Neuronal stem cell (in vitro differentiated cells): Measurements from ENCODE around the gene USP53.
"Not testable (repeated sequence)": the region's sequence is repeated elsewhere in the genome, so short reads cannot be mapped to it uniquely, and the experiment has no call there.

Experiments used
- DNase-seq: peaks from one replicate; pipeline ENCODE4 v3.0.0-alpha.2; 2013; ENCODE audit warnings: low spot score
- H2AFZ ChIP-seq: one replicate; pipeline ENCODE4 v1.6.1; 2013; ENCODE audit warnings: mild to moderate bottlenecking, low read length, inconsistent platforms
- H2AK5ac ChIP-seq: 2 replicates; pipeline ENCODE4 v1.6.1; 2013; ENCODE audit warnings: low read depth, mild to moderate bottlenecking, inconsistent platforms, low read length, moderate library complexity, mixed read lengths
- H2BK120ac ChIP-seq: 2 replicates; pipeline ENCODE4 v1.6.1; 2013; ENCODE audit warnings: low read depth, mild to moderate bottlenecking, inconsistent platforms, low read length, moderate library complexity, mixed read lengths
- H2BK12ac ChIP-seq: one replicate; pipeline ENCODE4 v1.6.1; 2013; ENCODE audit warnings: low read length, inconsistent platforms
- H2BK15ac ChIP-seq: 2 replicates; pipeline ENCODE4 v1.6.1; 2013; ENCODE audit warnings: mild to moderate bottlenecking, low read length, inconsistent platforms, mixed read lengths
- H2BK5ac ChIP-seq: one replicate; pipeline ENCODE4 v1.6.1; 2013; ENCODE audit warnings: inconsistent platforms, mild to moderate bottlenecking, low read length, moderate library complexity
- H3K14ac ChIP-seq: one replicate; pipeline ENCODE4 v1.6.1; 2013; ENCODE audit warnings: low read length, inconsistent platforms
- H3K18ac ChIP-seq: 2 replicates; pipeline ENCODE4 v1.6.1; 2013; ENCODE audit warnings: low read length, inconsistent platforms
- H3K23ac ChIP-seq: 2 replicates; pipeline ENCODE4 v1.6.1; 2013; ENCODE audit warnings: low read depth, mild to moderate bottlenecking, mixed read lengths, low read length, inconsistent platforms; ENCODE audit not compliant: poor library complexity
- H3K27ac ChIP-seq: replicated peaks from 3 replicates; pipeline ENCODE4 v1.5.1; 2013; ENCODE audit warnings: low read length, inconsistent platforms
- H3K27me3 ChIP-seq, 3 experiments: 2 replicates each; pipeline ENCODE4 v1.6.1; 2013; ENCODE audit warnings: low read length in 3 of 3, mild to moderate bottlenecking in 2 of 3, inconsistent platforms in 1 of 3, low read depth in 1 of 3, mixed read lengths in 1 of 3, moderate library complexity in 1 of 3; ENCODE audit not compliant: control insufficient read depth in 3 of 3, insufficient read depth in 3 of 3
- H3K36me3 ChIP-seq, 2 donors: replicated peaks in 1 of 2; 2 replicates each; pipeline ENCODE4 v1.6.1; 2013; ENCODE audit warnings: low read length in 2 of 2; ENCODE audit not compliant: control insufficient read depth in 2 of 2, insufficient read depth in 2 of 2
- H3K4ac ChIP-seq: 2 replicates; pipeline ENCODE4 v1.6.1; 2013; ENCODE audit warnings: inconsistent platforms, mild to moderate bottlenecking, low read length, moderate library complexity
- H3K4me1 ChIP-seq, 2 donors: 1 replicate in 1 of 2; 2 replicates in 1 of 2; pipeline ENCODE4 v1.6.1; 2013; ENCODE audit warnings: low read length in 2 of 2, low read depth in 1 of 2; ENCODE audit not compliant: control insufficient read depth in 2 of 2, insufficient read depth in 1 of 2
- H3K4me2 ChIP-seq: one replicate; pipeline ENCODE4 v1.6.1; 2013; ENCODE audit warnings: mild to moderate bottlenecking, low read length, inconsistent platforms; ENCODE audit not compliant: insufficient read depth, poor library complexity, severe bottlenecking
- H3K4me3 ChIP-seq, 2 donors: 2 replicates each; pipeline ENCODE4 v1.5.1; 2013; ENCODE audit warnings: low read length in 2 of 2, mild to moderate bottlenecking in 2 of 2, inconsistent platforms in 1 of 2, moderate library complexity in 1 of 2
- H3K79me1 ChIP-seq: one replicate; pipeline ENCODE4 v1.6.1; 2013; ENCODE audit warnings: low read depth, mild to moderate bottlenecking, inconsistent platforms, low read length, moderate library complexity
- H3K9ac ChIP-seq: one replicate; pipeline ENCODE4 v1.6.1; 2013; ENCODE audit warnings: mild to moderate bottlenecking, low read depth, low read length, inconsistent platforms; ENCODE audit not compliant: poor library complexity
- H3K9me3 ChIP-seq, 2 donors: replicated peaks in 1 of 2; 2 replicates each; pipeline versions ENCODE3 to v1.6.1; 2013; ENCODE audit warnings: low read length in 2 of 2, mild to moderate bottlenecking in 2 of 2, inconsistent platforms in 1 of 2, low read depth in 1 of 2, mixed read lengths in 1 of 2, moderate library complexity in 1 of 2; ENCODE audit not compliant: control insufficient read depth in 2 of 2, insufficient read depth in 1 of 2
- H4K8ac ChIP-seq: one replicate; pipeline ENCODE4 v1.6.1; 2013; ENCODE audit warnings: low read depth, mild to moderate bottlenecking, inconsistent platforms, low read length, moderate library complexity
- H4K91ac ChIP-seq: one replicate; pipeline ENCODE4 v1.6.1; 2013; ENCODE audit warnings: low read length, low read depth, mild to moderate bottlenecking, inconsistent platforms; ENCODE audit not compliant: poor library complexity
- WGBS, 2 donors: extraction: QIAGEN DNeasy Blood & Tissue Kit; methylation state at CpG; one replicate each; pipeline ENCODE4 v1.1.7; 2013; ENCODE audit warnings: missing lambda C conversion rate in 2 of 2, mixed read lengths in 1 of 2; ENCODE audit not compliant: insufficient read length in 2 of 2, insufficient replicate concordance in 1 of 2; ENCODE audit errors: extremely low coverage in 2 of 2; 5-methylcytosine and 5-hydroxymethylcytosine counted together

Gene USP53

GRCh38 chr4:119244344-119244743 is 31.8 kb downstream of the USP53 start:
- Histone ChIP-seq H3K9me3 (no peaks in the 10 kb centered on the region), H3K4me1 (no peaks in the 10 kb centered on the region), H2AK5ac (no peak overlapping the region), H3K18ac (no peak overlapping the region), H3K27me3 (no peaks in the 10 kb centered on the region), H3K36me3 (no peaks in the 10 kb centered on the region), H3K4me3 (no peak overlapping the region), H3K9ac (no peak overlapping the region), H3K27ac (no peak overlapping the region), H2BK5ac (no peak overlapping the region), H3K23ac (no peak overlapping the region), H2AFZ (no peak overlapping the region), H2BK15ac (no peak overlapping the region), H2BK12ac (no peak overlapping the region), H3K4ac (no peak overlapping the region), H4K91ac (no peak overlapping the region), H3K79me1 (no peaks in the 10 kb centered on the region), H4K8ac (no peak overlapping the region), H3K14ac (no peak overlapping the region), H3K4me2 (no peak overlapping the region), H2BK120ac (no peak overlapping the region)
- WGBS, 2 donors, result no CpG with 5 or more reads among the region's 3 CpGs
- no peak for DNase-seq

- Histone ChIP-seq H3K79me1 (no peaks in the 10 kb centered on the region), H2BK5ac (no peak overlapping the region), H4K91ac (no peak overlapping the region), H3K27ac (no peak overlapping the region), H2BK15ac (no peak overlapping the region), H2BK120ac (no peak overlapping the region), H3K18ac (no peak overlapping the region), H4K8ac (no peak overlapping the region), H2BK12ac (no peak overlapping the region), H3K4me1 (no peaks in the 10 kb centered on the region), H3K36me3 (no peaks in the 10 kb centered on the region), H3K4me2 (no peak overlapping the region), H3K27me3 (no peaks in the 10 kb centered on the region), H2AFZ (no peak overlapping the region), H3K4ac (no peak overlapping the region), H2AK5ac (no peak overlapping the region), H3K23ac (no peak overlapping the region), H3K9ac (no peak overlapping the region), H3K4me3 (no peak overlapping the region), H3K14ac (no peak overlapping the region), H3K9me3 (no peaks in the 10 kb centered on the region)
- no peak for DNase-seq
Measured at GRCh38 chr4:119244832-119245231, 32.3 kb downstream of the USP53 start.

DNA sequence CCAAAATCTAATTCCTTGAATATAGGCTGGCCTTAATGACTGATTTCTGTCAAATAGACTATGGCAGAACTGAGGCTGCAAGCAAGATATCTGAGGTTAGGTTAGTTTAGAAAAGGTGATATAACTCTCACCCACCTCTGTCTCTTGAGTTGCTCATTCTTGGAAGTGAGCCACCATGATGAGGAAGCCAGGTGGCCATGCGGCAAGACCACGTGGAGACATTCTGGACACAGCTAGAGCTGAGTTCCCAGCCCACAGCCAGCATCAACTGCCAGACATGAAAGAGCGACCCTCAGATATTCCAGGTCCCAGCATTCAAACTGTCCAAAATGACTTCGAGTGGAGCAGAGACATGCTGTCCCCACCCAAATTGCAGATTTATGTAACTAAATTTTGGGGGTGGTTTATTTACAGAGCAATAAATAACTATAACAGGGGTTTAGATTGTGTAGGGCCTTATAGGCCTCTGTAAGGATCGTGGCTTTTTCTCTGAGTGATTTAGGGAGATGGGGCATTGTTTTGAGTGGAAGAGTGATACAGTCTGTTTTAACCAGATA is 33.7 kb downstream of the USP53 start:
- H4K8ac ChIP-seq, result no peak overlapping the region
- no peak overlapping the region for H3K23ac ChIP-seq
- no peaks in the 10 kb centered on the region for H3K9me3 ChIP-seq
- WGBS, 2 donors, result no CpG with 5 or more reads among the region's 5 CpGs
- H3K4me3 ChIP-seq, result no peak overlapping the region
- H2BK12ac ChIP-seq, result no peak overlapping the region
- no peak overlapping the region for H3K4me2 ChIP-seq
- H3K27ac ChIP-seq, result no peak overlapping the region
- H3K14ac ChIP-seq, result no peak overlapping the region
- no peaks in the 10 kb centered on the region for H3K79me1 ChIP-seq
- no peak overlapping the region for H3K18ac ChIP-seq
- H2BK5ac ChIP-seq, result no peak overlapping the region
- no peak overlapping the region for H2BK15ac ChIP-seq
- no peaks in the 10 kb centered on the region for H3K4me1 ChIP-seq
- no peak overlapping the region for H2AK5ac ChIP-seq
- no peak for DNase-seq
- no peaks in the 10 kb centered on the region for H3K27me3 ChIP-seq
- no peak overlapping the region for H4K91ac ChIP-seq
- no peaks in the 10 kb centered on the region for H3K36me3 ChIP-seq
- H3K9ac ChIP-seq, result no peak overlapping the region
- H2AFZ ChIP-seq, result no peak overlapping the region
- H2BK120ac ChIP-seq, result no peak overlapping the region
- H3K4ac ChIP-seq, result no peak overlapping the region

DNA sequence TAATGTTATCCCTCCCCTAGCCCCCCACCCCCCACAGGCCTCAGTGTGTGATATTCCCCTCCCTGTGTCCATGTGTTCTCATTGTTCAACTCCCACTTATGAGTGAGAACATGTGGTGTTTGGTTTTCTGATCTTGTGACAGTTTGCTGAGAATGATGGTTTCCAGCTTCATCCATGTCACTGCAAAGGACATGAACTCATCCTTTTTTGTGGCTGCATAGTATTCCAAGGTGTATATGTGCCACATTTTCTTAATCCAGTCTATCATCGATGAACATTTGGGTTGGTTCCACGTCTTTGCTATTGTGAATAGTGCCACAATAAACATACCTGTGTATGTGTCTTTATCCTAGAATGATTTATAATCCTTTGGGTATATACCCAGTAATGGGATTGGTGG is 38.5 kb downstream of the USP53 start:
- H2BK5ac ChIP-seq, H2BK12ac ChIP-seq, H2AK5ac ChIP-seq, H3K4me2 ChIP-seq, H3K36me3 ChIP-seq, H2BK120ac ChIP-seq, H3K27ac ChIP-seq, H3K9ac ChIP-seq, H4K91ac ChIP-seq, H3K9me3 ChIP-seq, H2AFZ ChIP-seq, H3K18ac ChIP-seq, H3K14ac ChIP-seq, H3K23ac ChIP-seq, H3K4ac ChIP-seq, DNase-seq, H2BK15ac ChIP-seq, H4K8ac ChIP-seq, H3K4me3 ChIP-seq, H3K27me3 ChIP-seq, H3K79me1 ChIP-seq, H3K4me1 ChIP-seq: not testable (repeated sequence)
- no CpG with 5 or more reads among the region's 2 CpGs for WGBS, 2 donors
